Stimulated activated CD4-positive, alpha-beta T cell treated with anti-CD3 and anti-CD28 coated beads, TNF-alpha, amount 100 ng/mL, for 1 hour (primary cell): Measurements from ENCODE around the gene ZC3H14.

Source experiments
- DNase-seq, 3 donors: peaks; one replicate each; pipeline ENCODE4 v3.0.0-alpha.2; 2020; ENCODE audit warnings: low read depth in 3 of 3, low spot score in 1 of 3

The ZC3H14 gene

DNA sequence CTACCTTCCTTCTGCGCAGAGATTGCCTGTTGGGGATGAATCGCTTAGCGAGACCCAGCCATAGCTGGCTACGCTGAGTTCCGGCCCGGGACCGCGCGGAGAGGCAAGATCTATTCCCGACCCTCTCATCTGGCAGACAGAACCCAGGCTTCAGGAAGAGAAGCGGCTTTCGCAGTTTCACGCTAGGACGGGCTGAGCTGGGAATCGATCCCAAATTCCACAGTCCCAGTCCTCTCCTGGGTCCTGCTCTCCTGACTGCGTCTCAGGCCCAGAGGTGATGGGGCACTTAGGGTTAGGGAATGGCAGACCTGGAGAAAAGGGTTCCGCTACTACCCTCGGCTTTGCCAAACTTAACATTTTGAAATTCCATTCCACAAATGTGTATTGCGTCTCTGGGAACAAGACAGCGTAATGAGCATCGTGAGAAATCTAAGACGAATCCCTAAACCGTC lies 10.8 kb upstream of the ZC3H14 start:
- no peak for DNase-seq

DNA sequence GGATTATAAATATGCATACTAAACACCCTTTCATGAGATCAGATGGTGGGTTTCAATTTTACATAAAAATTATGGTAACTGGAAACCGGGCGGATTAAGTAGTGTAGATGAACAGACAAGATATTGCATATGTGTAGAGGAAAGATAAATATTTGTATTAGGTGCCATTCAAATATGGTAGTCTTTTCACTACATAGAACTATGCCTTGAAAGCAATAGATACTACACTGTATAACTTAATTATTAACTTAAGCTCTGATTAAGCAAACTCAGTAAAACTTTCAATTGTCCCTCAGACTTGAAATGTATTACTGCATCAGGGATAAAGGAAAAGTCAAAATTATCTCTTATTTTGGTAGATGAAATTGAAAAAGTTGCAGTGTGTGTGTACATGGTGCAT lies 10.0 kb upstream of the ZC3H14 start:
- no peak for DNase-seq

DNA sequence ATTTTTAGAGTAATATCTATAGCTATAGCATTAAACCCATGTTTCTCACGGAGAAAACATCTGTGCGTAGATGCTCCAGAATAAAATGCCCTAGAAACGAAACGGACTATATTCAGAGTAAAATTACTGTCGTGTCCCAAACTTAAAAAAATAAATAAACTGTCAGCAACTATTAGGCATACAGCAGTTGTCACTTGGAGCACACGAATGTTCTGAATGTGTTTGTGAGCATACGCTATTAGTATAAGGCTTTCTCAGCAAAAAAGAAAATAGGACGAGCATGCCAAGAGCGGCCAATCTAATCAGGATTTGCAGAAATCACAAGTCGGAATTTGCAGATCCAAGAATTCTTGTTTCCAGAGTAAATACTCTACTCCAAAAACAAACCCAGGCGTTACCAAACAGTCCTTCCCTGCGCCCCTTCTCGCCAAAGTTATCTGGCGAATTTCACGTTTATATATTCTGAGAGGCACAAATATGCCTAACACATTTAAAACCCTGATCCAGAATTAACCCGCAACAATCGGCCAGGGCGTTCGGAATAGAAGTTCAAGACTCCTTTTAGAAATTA lies 8.9 kb upstream of the ZC3H14 start:
- DNase-seq: no peak

DNA sequence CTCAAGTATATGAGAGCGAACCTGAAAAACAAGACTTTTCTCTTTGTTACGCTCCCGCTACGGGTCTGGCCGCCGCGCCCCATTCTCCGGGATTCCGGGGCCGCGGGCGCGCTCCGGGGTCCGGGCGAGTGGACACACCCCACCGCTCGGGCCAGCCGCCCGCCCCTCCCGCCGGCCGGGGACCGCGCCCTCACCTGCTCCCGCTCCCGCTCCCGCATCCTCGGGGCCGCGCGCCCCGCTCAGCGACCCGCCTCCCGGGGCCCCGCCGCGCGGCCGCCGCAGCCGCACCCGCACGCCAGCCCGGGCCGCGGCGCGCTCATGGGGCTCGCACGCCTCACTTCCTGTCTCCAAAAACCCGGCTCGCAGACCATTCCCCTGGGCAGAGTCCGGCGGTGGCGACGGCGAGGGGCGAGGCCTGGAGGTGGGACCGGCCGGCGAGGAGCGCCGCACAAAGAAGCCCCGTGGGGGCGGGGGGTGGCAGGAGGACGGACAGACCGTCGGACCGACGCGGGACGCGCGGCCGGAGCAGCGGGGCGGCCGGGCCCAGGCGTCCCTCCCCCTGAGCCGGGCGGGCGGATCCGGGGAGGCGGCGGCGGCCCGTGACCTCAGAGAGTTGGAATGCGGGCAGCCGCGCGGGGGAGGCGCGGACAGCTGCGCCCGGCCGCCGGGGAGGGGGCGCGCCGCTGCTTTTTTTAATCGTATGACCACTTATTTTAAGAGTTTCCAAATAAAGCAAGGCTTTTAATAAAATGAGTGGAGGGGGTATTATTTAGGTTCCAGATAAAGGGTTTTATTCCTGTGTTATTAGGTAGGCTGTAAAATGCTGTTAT lies 8.2 kb upstream of the ZC3H14 start, which contains the start of gene PTPN21:
Gene PTPN21 (minus strand): TSS at position 551 of the 830 bp plus-strand sequence. CDS start 4,590 bp downstream, outside the sequence.
- no peak for DNase-seq

DNA sequence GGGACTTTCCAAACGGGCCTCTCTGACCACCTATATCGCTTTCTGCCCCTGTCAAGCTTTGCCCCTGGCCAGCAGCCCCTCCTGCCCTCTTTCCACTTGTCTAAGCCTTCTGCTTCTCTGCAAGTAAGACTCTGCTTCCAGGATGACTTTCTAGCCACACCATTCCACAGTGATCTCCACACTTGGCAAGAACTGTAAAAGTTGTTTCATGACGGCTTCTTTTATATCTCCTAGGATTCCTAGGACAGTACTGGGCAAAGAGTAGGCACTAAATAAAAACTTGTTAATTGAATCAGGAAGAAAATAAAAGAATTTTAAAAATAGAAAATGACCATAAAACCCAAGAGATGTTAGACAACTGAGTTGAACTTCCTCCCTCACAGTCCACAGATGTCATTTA lies 6.3 kb upstream of the ZC3H14 start:
- DNase-seq: no peak

DNA sequence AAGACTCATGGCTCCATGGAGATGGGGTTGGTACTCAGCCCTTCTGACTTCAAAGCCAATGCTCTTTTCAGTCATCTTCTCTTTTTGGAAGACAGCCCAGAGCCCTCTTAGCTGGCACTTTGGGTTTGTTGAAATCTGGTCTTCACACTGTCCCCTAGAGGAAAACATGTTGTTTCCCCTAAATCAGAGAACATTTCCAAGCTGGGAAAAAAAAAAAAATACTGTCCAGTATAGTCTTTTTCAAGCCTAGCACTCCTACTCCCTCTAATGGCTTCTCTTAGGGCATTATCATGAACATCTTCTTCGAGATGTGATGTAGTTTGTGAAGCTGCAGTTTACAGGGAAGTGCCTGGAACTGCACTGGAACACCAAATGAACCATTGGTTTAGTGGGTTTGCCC lies 3.0 kb upstream of the ZC3H14 start:
- DNase-seq: no peak

DNA sequence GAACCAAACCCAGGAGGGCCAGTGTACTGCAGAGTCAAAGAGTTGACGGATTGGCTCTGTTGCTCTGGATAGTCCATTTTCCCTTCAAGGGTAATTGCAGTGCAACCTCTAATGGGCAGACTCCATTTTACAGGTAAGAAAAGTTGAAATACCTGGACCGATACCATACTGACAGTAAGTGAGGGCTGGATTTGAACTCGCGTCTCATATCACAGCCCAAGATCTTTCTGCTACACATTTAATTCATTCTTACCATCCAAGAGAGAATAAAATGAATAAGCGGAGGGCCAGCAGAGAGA lies 356 bp upstream of the ZC3H14 start:
- DNase-seq: no peak

DNA sequence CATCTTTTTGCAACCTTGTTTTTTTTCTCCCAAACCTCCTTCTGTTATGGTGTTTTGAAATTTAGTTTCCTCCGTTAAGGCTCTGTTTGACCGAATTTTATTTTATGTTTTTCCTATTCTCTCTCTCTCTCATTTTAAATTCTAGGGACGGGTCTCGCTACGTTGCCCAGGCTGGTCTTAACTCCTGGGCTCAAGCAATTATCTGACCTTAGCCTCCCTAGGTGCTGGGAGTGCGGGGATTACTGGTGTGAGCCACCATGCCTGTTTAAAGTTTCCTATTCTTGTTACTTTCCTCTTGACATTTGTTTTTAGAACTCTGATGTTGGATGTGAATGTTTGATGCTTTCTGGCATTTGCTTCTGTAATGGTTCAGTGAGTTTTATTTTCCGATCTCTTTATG lies 1.0 kb downstream of the ZC3H14 start:
- no peak for DNase-seq

DNA sequence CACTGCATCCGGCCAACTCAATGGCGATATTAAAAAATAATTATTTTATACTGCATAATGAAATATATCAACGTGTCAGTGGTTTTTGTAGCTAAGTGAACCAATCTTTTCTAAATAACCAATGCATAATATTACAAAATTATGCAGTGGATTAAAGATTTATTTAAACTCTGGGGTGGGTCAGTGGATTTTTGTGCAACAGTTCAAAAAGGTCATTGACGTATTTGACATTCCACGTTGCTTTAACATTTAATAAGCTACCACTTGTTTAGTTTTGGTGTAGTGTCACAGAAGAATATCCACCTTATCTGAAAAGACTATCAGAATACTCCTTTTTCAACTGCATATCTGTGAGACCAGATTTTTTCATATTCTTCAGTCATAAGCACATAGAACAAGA lies 2.6 kb downstream of the ZC3H14 start:
- no peak for DNase-seq

DNA sequence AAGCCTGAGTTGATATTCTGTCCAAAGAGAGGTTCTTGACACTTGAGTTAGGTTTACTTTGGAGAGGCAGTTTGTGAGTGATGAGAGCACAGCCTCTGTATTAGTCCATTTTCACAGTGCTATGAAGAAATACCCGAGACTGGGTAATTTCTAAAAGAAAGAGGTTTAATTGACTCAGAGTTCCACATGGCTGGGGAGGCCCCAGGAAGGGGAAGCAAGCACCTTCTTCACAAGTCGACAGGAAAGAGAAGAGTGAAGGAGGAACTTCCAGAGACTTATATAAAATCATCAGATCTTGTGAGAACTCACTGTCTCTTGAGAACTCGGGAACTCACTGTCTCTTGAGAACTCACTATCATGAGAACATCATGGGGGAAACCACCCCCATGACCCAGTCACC lies 5.4 kb downstream of the ZC3H14 start:
- no peak for DNase-seq

DNA sequence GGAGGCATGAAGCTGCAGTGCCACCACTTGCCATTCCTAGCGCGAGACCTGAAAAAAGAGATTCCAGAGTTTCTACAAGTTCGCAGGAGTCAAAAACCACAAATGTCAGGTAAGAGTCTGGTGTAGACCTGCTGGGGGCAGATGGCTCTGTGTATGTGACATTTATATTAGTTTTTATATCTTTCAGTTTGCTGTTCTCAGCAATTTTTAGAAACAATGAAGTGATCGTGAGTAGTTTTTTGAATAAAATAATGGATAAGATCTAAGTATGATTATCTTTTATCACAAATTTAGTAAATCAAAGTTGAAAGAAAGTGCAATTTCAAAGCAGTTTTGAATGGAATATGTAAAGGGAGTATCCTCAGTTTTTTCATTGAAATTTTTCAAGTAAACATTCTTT lies 9.3 kb downstream of the ZC3H14 start:
- DNase-seq: no peak

DNA sequence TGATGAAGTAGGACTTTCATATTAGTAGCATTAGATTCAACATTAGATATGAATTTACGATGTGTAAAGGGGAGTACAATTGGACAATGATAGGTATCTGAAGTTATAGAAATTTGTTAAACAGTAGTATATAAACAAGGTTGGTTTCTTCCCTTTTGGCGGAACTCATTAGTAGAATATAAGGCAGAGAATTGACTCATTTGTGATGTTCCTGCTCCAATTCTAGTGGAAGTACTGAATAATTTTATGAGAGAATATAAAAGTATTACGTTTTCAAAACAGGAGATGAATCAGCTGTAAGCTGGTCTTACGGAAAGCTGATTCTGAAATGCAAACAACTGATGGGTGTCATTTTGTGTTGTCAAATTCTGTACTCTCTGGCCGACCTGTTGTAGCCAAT lies 13.4 kb downstream of the ZC3H14 start:
- no peak for DNase-seq

DNA sequence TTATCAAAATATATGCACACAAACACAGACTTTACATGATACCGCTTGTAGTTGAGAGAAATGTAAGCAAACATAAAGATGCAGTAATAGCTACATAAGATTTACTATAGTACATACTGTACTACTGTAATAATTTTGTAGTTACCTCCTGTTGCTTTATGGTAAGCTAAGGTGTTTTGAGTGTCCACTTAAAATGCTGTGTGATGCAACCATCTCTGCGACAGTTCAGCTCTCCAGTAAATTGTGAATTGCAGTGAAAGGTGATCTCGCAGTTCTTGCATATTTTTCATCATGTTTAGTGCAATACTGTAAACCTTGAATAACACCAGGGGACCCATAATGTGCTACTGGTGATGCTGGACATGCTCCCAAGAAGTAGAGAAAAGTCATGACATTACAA lies 21.6 kb downstream of the ZC3H14 start:
- DNase-seq: no peak

DNA sequence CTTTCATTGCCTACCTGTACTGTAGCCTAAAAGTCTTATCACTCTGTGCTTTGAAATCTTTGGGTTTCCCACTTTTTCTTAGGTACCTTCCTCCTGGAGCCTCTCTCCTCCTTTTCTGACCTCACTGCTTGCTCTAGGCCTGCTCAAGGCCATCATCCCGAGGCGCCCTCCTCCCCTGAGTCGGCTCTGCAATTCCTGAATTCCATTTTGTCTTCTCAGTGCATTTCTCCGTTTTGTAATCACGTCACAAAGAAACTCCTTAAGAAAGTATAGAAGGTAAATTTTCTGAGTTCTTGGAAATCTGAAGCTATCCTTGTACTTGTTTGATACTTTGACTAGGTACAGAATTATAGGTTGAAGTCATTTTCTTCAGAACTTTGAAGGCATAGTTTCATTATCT lies 25.2 kb downstream of the ZC3H14 start:
- DNase-seq: no peak

DNA sequence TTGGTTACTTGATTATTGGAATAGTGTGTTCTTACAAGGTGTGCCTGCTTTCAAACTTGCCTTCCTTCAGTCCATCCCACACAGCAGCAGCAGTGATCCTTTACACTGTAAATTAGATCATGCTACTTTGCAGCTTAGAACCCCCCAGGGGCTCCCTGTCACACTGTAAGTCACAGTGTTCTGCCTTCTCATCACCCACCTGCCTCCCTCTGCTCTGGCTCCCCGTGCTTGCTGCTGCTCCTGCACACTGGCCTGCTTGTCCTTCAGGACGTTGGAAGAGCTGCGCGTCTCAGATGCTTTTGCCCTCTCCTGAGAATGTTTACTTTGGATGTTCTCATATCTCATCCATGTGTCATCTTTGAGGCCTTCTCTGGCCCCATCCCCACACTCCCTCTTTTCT lies 27.3 kb downstream of the ZC3H14 start:
- no peak for DNase-seq

DNA sequence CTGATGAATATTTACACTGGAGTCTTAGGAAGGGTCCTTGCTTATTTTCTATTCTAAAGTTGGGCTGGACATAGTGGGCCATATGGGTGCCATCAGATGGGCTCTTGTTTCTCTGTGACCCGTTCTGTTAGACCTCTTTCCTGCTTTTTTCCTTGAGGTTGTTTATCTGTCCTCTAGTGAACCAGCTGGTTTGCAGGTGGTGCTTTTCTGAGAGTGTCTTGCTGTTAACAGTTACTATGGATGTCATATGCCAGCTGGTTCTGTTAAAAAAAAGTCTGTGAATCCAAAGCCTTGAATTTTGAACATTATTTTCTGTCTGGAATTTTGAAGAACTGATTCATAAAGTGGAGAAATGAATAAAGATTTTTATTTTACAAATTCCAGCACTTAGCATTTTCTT lies 29.2 kb downstream of the ZC3H14 start:
- no peak for DNase-seq

DNA sequence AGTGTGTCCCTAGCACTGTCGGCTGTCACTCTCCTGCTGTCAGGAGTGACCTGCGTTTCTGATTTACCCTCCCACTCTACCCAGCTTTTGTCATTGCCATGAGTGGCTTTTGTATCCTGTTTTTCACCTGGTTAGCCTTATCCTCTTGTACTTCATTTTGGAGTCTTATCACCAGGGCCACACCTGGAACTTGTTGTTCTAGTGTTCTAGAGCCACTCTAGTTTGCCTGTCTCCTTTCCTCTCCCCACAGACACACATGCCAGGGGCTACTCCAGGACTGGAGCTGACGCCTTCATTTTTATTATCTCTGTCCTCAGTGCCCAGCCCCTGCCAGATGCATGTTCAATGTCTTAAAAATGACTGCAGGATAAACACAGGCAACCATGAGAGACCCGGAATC lies 34.2 kb downstream of the ZC3H14 start:
- no peak for DNase-seq

DNA sequence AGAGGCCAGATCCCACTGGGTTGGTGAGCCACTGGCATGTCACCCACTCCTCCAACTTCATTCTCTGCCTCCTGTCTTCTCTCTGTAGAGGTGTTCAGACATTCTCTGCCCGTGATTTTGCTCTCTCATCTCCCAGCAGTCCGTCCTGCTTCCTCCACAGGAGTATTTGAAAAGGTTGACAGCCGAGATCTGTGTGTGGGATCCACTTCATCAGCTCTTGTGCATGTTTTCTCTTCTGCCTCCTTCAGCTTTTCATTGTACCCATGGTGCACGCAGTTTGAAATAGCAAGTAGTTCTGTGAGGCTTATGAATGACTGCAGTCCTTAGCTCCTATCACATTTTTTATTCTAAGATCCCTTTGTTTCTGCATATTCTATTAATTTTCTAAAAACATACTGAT lies 34.8 kb downstream of the ZC3H14 start:
- DNase-seq: no peak

DNA sequence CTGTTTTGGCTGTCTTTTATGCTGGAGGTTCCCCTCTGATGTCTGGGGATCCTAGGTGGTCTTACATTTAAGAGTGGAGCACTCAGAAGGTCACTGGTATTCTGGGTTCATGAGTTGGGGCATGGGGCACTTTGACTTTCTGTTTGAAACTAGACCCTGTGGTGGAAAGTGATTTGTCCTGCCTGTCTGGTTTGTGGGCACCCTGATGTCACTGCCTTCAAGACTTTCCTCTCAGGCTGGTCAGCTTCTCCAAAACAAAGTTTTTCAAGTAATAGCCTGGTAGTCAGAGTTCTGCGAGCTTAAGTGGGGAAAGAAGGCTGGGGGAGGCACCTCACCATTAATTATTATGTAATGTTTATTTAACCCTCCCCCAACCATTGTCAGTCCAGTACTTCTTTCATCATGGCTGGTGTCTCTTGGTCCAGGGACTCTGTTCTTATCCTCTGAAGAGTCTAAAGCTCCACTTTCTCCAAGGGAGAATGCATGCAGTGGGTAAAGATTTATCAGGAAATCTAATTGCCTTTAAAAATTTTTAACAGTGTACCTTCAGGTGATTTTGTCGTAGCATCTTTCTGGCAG lies 35.3 kb downstream of the ZC3H14 start:
- no peak for DNase-seq

DNA sequence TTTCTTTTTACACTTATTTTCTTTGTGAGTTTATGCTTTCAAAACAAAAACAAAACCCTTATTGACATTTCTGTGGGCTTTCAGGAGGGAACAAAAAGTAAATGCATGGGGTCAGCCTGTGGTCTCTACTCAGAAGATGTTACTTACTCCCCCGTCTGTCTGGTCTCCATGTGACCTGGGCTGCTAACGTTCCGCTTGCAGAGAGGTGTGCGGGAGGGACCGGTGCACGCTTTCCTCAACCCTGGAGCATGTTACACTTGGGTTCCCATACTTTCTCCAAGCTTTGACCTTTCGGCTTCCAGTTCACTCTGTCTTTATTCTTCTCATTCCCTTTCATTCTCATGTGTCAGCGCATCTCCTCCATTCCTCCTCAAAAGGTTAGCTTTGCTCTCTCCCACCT lies 36.5 kb downstream of the ZC3H14 start:
- no peak for DNase-seq

DNA sequence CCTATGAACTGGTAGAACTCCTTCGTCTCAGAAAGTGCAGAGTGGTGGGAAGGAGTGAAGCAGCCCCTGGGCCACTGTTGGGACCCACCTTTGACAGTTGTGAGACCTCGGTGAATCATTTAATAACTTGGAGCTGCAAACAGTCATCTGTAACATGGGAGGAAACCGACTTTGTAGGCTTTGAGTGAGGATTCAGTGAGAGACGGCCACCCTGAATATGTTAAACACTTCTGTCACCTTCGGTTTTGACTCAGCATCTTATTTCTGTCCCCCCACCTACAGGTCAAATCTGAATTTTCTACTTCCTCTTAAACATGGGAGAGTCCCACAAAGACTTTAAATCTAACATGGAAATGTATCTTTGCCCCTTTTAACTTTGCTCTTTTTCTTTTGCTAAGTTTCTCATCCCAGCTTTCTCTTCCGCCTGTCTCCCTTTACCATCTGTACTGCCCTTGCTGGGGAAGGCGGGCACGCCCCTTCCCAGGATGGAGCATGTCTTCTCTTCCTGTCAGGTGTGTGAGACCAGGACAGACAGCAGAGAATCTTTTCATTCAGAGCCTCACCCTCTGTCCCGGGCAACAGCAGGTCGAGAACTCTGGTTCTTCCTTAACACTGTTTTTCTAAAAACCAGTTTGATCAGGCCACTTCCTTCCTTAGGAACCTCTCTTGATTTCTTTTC lies 37.1 kb downstream of the ZC3H14 start:
- no peak for DNase-seq

DNA sequence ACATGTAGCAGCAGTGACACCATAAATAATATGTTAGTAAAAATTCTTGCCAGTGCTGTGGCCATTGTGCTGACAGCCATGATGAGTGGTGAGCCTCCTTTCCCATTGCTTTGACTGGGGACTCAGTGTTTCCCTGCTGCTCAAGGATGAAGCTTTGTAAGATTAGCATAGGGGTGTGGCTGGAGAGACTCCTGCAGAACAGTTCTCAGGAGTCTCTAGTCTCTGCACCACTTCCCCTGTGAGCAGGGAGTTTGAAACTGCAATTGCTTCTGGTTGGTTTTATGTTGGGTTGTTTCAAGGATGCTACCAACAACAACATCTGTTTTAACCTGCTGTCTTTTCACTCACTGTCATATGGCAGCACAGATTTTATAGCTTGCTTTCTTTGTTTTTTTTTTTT lies 41.4 kb downstream of the ZC3H14 start:
- no peak for DNase-seq
